HepG2 (cell line): Measurements from ENCODE around the gene PSMC4. TPM values are rescaled to one million over a fixed set of nuclear protein-coding genes. Genes with fewer than 3 reads are reported as not detected.
A peak's percentile ranks its signal among the peaks of the same experiment; 100 is the strongest.

Experiments
- ATRX ChIP-seq: sonication (generic); formaldehyde crosslinking; IDR thresholded peaks from 2 replicates; pipeline ENCODE4 v1.4.0; 2020; ENCODE audit warnings: missing genetic modification reagents, borderline replicate concordance
- EED ChIP-seq: sonication (generic); formaldehyde crosslinking; IDR thresholded peaks from 2 replicates; pipeline ENCODE4 v1.5.0; 2020; ENCODE audit warnings: mild to moderate bottlenecking, missing genetic modification reagents
- FOSL2 ChIP-seq: sonication (generic); formaldehyde crosslinking; IDR thresholded peaks from 2 replicates; pipeline ENCODE4 v1.4.0; 2020; ENCODE audit warnings: missing genetic modification reagents
- HMG20A ChIP-seq: IDR thresholded peaks from 2 replicates; pipeline ENCODE4 v1.6.1; 2016; ENCODE audit warnings: borderline replicate concordance
- MAFG ChIP-seq: sonication (generic); formaldehyde crosslinking; IDR thresholded peaks from 2 replicates; pipeline ENCODE4 v1.5.1; 2020; ENCODE audit warnings: mild to moderate bottlenecking, missing genetic modification reagents
- MED1 ChIP-seq: sonication (generic); formaldehyde crosslinking; IDR thresholded peaks from 2 replicates; pipeline ENCODE4 v1.4.0; 2020; ENCODE audit warnings: missing genetic modification reagents
- MXD4 ChIP-seq: IDR thresholded peaks from 2 replicates; pipeline ENCODE4 v1.6.1; 2016; ENCODE audit warnings: mild to moderate bottlenecking, missing biosample characterization, missing genetic modification reagents
- NFE2 ChIP-seq: sonication (generic); formaldehyde crosslinking; IDR thresholded peaks from 2 replicates; pipeline ENCODE4 v1.4.0; 2020; ENCODE audit warnings: missing genetic modification reagents
- PCBP1 ChIP-seq: fragments of 200-400 bp; formaldehyde crosslinking; IDR thresholded peaks from 2 replicates; pipeline ENCODE4 v1.6.1; 2017; ENCODE audit warnings: mild to moderate bottlenecking, low read depth, low read length, borderline replicate concordance
- REL ChIP-seq: sonication (generic); formaldehyde crosslinking; conservative IDR thresholded peaks from 2 replicates; pipeline ENCODE4 v1.8.0; 2022; ENCODE audit warnings: mild to moderate bottlenecking, missing genetic modification reagents, moderate library complexity
- SIX4 ChIP-seq: sonication (generic); formaldehyde crosslinking; IDR thresholded peaks from 2 replicates; pipeline ENCODE4 v1.4.0; 2020; ENCODE audit warnings: missing genetic modification reagents
- TAF15 ChIP-seq: fragments of 200-400 bp; formaldehyde crosslinking; IDR thresholded peaks from one replicate; pipeline ENCODE4 v1.6.1; 2018; ENCODE audit warnings: mild to moderate bottlenecking, low read depth, low read length; ENCODE audit not compliant: poor library complexity, severe bottlenecking
- TBX3 ChIP-seq: fragments of 450-650 bp; IDR thresholded peaks from 2 replicates; pipeline ENCODE4 v1.6.1; 2017; ENCODE audit warnings: antibody characterized with exemption, mild to moderate bottlenecking, inconsistent platforms, borderline replicate concordance
- ZNF282 ChIP-seq: fragments of 450-650 bp; IDR thresholded peaks from 2 replicates; pipeline ENCODE4 v1.6.1; 2018; ENCODE audit not compliant: partially characterized antibody
- ZNF33A ChIP-seq: sonication (generic); formaldehyde crosslinking; IDR thresholded peaks from 2 replicates; pipeline ENCODE4 v1.5.1; 2020; ENCODE audit warnings: missing genetic modification reagents, mild to moderate bottlenecking, moderate library complexity, borderline replicate concordance
- ZNF354B ChIP-seq: sonication (generic); formaldehyde crosslinking; IDR thresholded peaks from 2 replicates; pipeline ENCODE4 v1.8.0; 2022; ENCODE audit warnings: mild to moderate bottlenecking, missing genetic modification reagents
- ZNF629 ChIP-seq: sonication (generic); formaldehyde crosslinking; conservative IDR thresholded peaks from 2 replicates; pipeline ENCODE4 v1.5.0; 2020; ENCODE audit warnings: missing genetic modification reagents
- ZNF652 ChIP-seq: IDR thresholded peaks from 2 replicates; pipeline ENCODE4 v1.6.1; 2016; ENCODE audit warnings: low read depth, borderline replicate concordance
- ZNF850 ChIP-seq: sonication (generic); formaldehyde crosslinking; conservative IDR thresholded peaks from 2 replicates; pipeline ENCODE4 v1.9.0; 2021; ENCODE audit warnings: mild to moderate bottlenecking, missing genetic modification reagents
- ZSCAN31 ChIP-seq: sonication (generic); formaldehyde crosslinking; IDR thresholded peaks from 2 replicates; pipeline ENCODE4 v1.5.0; 2020; ENCODE audit warnings: low read depth, mild to moderate bottlenecking, missing genetic modification reagents
- polyA plus RNA-seq, 8 experiments: library from polyadenylated mRNA; depleted of rRNA in 3 of 8; stranded (reverse) in 7 of 8; unstranded in 1 of 8; fragments of >200 nt; fragmentation: Illumina TruSeq in 4 of 8; extraction: Trizol in 4 of 8; gene quantifications; 2 replicates each; pipeline versions ENCODE4 v1.2.1 to v1.2.3, GENCODE V29; 2011 to 2016; ENCODE audit warnings: low read depth in 4 of 8, missing spikeins in 1 of 8, mixed read lengths in 1 of 8; ENCODE audit not compliant: insufficient read depth in 1 of 8
- total RNA-seq, 5 experiments: library from RNA; depleted of rRNA; stranded (reverse); fragments of >200 nt; fragmentation: Illumina TruSeq; extraction: Trizol; gene quantifications; 2 replicates each; pipeline ENCODE4 v1.2.3, GENCODE V29; 2016; ENCODE audit warnings: low read depth in 1 of 5
- TF ChIP-seq, protein P1 (sequence below): sonication (generic); formaldehyde crosslinking; IDR thresholded peaks from 2 replicates; pipeline ENCODE4 v1.5.0; 2020; ENCODE audit warnings: mild to moderate bottlenecking, missing genetic modification reagents, moderate library complexity
- TF ChIP-seq, protein P2 (sequence below): IDR thresholded peaks from 2 replicates; pipeline ENCODE4 v1.6.1; 2016; ENCODE audit warnings: missing compliant biosample characterization, missing genetic modification reagents, borderline replicate concordance
- TF ChIP-seq, protein P3 (sequence below): sonication (generic); formaldehyde crosslinking; IDR thresholded peaks from 2 replicates; pipeline ENCODE4 v1.8.0; 2022; ENCODE audit warnings: missing genetic modification reagents, mild to moderate bottlenecking, moderate library complexity, borderline replicate concordance
- TF ChIP-seq, protein P4 (sequence below): sonication (generic); formaldehyde crosslinking; IDR thresholded peaks from 2 replicates; pipeline ENCODE4 v1.4.0; 2020; ENCODE audit warnings: low read depth, mild to moderate bottlenecking, missing genetic modification reagents

The PSMC4 gene
- total and polyA plus RNA-seq, 2 of the 13 experiments (the other 11 are each of a cell fraction or from before 2014, with no cell fraction given) = 49.9 to 160 TPM

DNA sequence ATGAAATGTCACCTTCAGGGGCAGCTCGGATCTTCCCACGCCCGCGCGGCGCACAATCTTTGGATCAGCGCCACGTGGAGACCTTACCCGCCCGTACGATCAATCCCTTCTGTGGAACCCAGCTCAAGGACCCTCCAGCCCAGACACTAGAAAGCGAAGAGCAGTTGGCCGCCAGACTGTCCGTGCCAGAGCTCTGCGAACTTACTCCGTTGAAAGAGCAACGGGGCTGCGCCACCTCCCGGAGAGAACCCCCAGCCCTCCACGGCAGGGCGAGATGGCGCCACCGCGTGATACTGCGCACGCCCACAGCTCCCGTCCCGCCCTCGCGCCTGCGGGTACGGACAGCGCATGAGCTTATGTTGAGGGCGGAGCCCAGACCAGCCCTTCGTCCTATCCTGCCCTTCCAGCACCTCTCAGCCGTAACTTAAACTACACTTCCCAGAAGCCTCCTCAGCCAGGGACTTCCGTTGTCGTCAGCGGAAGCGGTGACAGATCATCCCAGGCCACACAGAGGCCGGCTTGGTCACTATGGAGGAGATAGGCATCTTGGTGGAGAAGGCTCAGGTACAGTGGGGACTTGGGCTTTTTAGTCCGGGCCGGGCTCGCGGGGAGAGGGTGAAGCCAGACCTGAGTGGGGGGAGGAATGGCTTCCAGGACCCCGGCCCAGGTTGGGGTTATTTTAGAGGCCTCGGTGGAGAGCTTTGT is at the start of gene PSMC4 (continued):
- TF ChIP-seq, protein P1, sequence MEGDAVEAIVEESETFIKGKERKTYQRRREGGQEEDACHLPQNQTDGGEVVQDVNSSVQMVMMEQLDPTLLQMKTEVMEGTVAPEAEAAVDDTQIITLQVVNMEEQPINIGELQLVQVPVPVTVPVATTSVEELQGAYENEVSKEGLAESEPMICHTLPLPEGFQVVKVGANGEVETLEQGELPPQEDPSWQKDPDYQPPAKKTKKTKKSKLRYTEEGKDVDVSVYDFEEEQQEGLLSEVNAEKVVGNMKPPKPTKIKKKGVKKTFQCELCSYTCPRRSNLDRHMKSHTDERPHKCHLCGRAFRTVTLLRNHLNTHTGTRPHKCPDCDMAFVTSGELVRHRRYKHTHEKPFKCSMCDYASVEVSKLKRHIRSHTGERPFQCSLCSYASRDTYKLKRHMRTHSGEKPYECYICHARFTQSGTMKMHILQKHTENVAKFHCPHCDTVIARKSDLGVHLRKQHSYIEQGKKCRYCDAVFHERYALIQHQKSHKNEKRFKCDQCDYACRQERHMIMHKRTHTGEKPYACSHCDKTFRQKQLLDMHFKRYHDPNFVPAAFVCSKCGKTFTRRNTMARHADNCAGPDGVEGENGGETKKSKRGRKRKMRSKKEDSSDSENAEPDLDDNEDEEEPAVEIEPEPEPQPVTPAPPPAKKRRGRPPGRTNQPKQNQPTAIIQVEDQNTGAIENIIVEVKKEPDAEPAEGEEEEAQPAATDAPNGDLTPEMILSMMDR = peak; percentile 100
- TF ChIP-seq ZNF33A = 0 out of 2 replicates have a peak, but pooled peaks have one; percentile 62
- TF ChIP-seq ZNF652 (CRISPR knock-in tag) = no peak
- no peak for TF ChIP-seq ZNF282
- peak; percentile 85 for TF ChIP-seq MXD4 (CRISPR knock-in tag)
- TF ChIP-seq, protein P2, sequence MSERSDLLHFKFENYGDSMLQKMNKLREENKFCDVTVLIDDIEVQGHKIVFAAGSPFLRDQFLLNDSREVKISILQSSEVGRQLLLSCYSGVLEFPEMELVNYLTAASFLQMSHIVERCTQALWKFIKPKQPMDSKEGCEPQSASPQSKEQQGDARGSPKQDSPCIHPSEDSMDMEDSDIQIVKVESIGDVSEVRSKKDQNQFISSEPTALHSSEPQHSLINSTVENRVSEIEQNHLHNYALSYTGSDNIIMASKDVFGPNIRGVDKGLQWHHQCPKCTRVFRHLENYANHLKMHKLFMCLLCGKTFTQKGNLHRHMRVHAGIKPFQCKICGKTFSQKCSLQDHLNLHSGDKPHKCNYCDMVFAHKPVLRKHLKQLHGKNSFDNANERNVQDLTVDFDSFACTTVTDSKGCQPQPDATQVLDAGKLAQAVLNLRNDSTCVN (CRISPR knock-in tag) = 0 out of 2 replicates have a peak, but pooled peaks have one; percentile 31
- TF ChIP-seq MED1 = peak; percentile 85
- TF ChIP-seq, protein P3, sequence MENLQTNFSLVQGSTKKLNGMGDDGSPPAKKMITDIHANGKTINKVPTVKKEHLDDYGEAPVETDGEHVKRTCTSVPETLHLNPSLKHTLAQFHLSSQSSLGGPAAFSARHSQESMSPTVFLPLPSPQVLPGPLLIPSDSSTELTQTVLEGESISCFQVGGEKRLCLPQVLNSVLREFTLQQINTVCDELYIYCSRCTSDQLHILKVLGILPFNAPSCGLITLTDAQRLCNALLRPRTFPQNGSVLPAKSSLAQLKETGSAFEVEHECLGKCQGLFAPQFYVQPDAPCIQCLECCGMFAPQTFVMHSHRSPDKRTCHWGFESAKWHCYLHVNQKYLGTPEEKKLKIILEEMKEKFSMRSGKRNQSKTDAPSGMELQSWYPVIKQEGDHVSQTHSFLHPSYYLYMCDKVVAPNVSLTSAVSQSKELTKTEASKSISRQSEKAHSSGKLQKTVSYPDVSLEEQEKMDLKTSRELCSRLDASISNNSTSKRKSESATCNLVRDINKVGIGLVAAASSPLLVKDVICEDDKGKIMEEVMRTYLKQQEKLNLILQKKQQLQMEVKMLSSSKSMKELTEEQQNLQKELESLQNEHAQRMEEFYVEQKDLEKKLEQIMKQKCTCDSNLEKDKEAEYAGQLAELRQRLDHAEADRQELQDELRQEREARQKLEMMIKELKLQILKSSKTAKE (CRISPR knock-in tag) = no peak
- TF ChIP-seq MAFG (CRISPR knock-in tag) = no peak
- TF ChIP-seq ATRX (CRISPR knock-in tag) = no peak
- no peak for TF ChIP-seq TAF15
- TF ChIP-seq, protein P4, sequence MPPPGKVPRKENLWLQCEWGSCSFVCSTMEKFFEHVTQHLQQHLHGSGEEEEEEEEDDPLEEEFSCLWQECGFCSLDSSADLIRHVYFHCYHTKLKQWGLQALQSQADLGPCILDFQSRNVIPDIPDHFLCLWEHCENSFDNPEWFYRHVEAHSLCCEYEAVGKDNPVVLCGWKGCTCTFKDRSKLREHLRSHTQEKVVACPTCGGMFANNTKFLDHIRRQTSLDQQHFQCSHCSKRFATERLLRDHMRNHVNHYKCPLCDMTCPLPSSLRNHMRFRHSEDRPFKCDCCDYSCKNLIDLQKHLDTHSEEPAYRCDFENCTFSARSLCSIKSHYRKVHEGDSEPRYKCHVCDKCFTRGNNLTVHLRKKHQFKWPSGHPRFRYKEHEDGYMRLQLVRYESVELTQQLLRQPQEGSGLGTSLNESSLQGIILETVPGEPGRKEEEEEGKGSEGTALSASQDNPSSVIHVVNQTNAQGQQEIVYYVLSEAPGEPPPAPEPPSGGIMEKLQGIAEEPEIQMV = no peak
- TF ChIP-seq NFE2 (CRISPR knock-in tag) = 0 out of 2 replicates have a peak, but pooled peaks have one; percentile 29
- TF ChIP-seq TBX3 = no peak
- TF ChIP-seq ZNF850 (CRISPR knock-in tag) = 0 out of 2 replicates have a peak, but pooled peaks have one; percentile 63
- TF ChIP-seq ZNF629 (CRISPR knock-in tag) = no peak; the same call in 1 of the 2 replicates
- no peak for TF ChIP-seq PCBP1
- peak; percentile 63; the same call in 1 of the 2 replicates for TF ChIP-seq FOSL2
- no peak; the same call in 1 of the 2 replicates for TF ChIP-seq REL (CRISPR knock-in tag)
- TF ChIP-seq EED = no peak
- peak; percentile 32; the same call in 1 of the 2 replicates for TF ChIP-seq ZSCAN31
- peak; percentile 54; the same call in 1 of the 2 replicates for TF ChIP-seq HMG20A (CRISPR knock-in tag)
- TF ChIP-seq ZNF354B (CRISPR knock-in tag) = no peak
- TF ChIP-seq SIX4 = peak; percentile 60; the same call in 1 of the 2 replicates
